ENCODE measurements around the gene LIX1L. TPM values are rescaled to one million over a fixed set of nuclear protein-coding genes. Genes with fewer than 3 reads are reported as not detected.
A peak's percentile ranks its signal among the peaks of the same experiment; 100 is the strongest.

LIX1L gene
- total and polyA plus RNA-seq, 9 donors, result 28.7 to 102 (median 69.4) TPM

DNA sequence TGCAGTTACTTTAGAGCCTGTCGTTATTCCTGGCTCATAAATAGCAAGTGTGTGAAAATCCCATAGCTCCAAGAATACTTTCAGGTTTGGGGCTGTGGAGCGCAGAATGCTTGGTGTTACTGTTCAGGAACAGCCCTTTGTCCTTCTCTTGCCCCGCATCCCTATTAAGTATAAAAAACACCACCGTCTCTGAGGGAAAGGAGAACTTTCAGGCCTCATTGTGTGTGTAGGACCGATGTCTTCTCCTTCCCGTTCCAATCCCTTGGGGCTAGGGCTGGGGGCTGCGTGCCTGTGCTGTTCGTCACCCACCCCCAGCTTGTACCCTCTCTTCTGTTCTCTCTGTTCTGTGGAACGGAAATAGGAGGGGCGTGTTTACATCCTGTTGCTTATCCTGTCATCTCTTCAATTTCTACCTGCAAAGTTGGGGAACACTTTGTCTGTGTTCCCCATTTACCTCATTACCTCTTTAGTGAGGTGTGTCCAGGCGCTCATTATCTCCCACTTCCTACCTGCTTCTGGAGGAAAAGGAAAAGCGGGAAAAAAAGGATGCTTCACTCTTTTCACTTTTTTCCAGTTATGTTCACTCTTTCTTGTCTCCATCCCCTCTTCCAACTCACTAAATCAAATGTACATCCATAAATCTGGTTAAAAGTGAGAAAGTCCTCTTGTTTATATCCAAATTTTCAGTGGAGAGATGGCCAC, 39.4 kb upstream of the LIX1L start:
- H3K36me3 ChIP-seq, result peaks cover 4% of the 10 kb centered on the region
- H3K9me3 ChIP-seq, result no peaks in the 10 kb centered on the region
- no peak for TF ChIP-seq POLR2A (IDR thresholded peaks at IDR 0.05)
- TF ChIP-seq EP300 (IDR thresholded peaks at IDR 0.05), result no peak
- TF ChIP-seq, protein P1, sequence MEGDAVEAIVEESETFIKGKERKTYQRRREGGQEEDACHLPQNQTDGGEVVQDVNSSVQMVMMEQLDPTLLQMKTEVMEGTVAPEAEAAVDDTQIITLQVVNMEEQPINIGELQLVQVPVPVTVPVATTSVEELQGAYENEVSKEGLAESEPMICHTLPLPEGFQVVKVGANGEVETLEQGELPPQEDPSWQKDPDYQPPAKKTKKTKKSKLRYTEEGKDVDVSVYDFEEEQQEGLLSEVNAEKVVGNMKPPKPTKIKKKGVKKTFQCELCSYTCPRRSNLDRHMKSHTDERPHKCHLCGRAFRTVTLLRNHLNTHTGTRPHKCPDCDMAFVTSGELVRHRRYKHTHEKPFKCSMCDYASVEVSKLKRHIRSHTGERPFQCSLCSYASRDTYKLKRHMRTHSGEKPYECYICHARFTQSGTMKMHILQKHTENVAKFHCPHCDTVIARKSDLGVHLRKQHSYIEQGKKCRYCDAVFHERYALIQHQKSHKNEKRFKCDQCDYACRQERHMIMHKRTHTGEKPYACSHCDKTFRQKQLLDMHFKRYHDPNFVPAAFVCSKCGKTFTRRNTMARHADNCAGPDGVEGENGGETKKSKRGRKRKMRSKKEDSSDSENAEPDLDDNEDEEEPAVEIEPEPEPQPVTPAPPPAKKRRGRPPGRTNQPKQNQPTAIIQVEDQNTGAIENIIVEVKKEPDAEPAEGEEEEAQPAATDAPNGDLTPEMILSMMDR (IDR thresholded peaks at IDR 0.05), result no peak
- peak overlapping the region; percentile 74 to 86 for H3K27ac ChIP-seq
- 19 to 20% (median 20%) methylated on average over 12 of the region's 12 CpGs for WGBS, 3 donors
- no peaks in the 10 kb centered on the region for H3K27me3 ChIP-seq
- peaks cover 12% of the 10 kb centered on the region for H3K4me1 ChIP-seq (ENCODE audit: insufficient read depth)
- peak overlapping the region; percentile 83 for H3K4me3 ChIP-seq
- peak in 4 of 5 donors; percentile 43 to 66 (median 54) for DNase-seq
- intact Hi-C loops (cut with DNase I), result no loop called here

DNA sequence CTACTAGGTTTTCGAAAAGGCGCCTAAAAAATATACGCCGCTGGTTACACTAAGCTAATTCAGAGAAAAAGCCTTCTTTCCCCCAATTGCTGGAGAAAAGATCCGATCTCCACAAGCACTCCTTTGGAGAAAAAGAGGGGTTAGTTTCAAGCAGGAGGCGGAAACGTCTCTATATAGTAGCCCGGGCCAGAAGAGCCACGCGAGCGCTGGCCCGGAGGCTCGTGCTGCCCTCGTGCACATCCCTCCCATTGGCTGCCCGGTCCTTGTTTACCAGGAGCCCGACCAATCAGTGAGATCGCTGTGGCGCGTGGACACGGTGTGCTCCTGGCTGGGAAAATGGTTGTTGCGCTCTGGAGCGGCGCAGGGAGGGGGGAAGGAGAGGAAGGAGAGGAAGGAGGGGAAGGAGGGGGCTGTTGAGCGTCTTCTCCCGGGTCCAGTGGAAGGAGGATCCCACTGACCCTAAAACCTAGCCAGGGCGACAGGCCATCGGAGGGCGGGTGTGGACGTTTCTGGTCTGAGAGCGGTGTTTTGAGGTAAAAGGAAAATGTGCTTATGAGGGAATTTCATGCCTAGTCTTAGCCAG, 38.7 kb upstream of the LIX1L start, which contains the start of gene TXNIP:
Gene TXNIP (minus strand): TSS at position 147 of the 583 bp plus-strand sequence. CDS start 313 bp downstream, outside the sequence.
- Histone ChIP-seq H3K9me3 (no peaks in the 10 kb centered on the region), H3K27me3 (no peaks in the 10 kb centered on the region), H3K27ac (peak within 1 kb of the TSS; percentile 74 to 86), H3K4me3 (peak within 1 kb of the TSS; percentile 83), H3K36me3 (peaks cover 4% of the 10 kb centered on the region), H3K4me1 (ENCODE audit: insufficient read depth) (peaks cover 12% of the 10 kb centered on the region)
- TF ChIP-seq EP300 (IDR thresholded peaks at IDR 0.05), result no peak
- peak; percentile 91 for TF ChIP-seq POLR2A (IDR thresholded peaks at IDR 0.05)
- TF ChIP-seq, protein P1 (IDR thresholded peaks at IDR 0.05), result peak in 1 of 3 donors; percentile 11
- WGBS, 3 donors, result 0 to 1% (median 0%) methylated on average over 30 of the region's 30 CpGs
- intact Hi-C loops (cut with DNase I), result no loop called here
- DNase-seq, result peak; percentile 96 to 99 (median 98)

DNA sequence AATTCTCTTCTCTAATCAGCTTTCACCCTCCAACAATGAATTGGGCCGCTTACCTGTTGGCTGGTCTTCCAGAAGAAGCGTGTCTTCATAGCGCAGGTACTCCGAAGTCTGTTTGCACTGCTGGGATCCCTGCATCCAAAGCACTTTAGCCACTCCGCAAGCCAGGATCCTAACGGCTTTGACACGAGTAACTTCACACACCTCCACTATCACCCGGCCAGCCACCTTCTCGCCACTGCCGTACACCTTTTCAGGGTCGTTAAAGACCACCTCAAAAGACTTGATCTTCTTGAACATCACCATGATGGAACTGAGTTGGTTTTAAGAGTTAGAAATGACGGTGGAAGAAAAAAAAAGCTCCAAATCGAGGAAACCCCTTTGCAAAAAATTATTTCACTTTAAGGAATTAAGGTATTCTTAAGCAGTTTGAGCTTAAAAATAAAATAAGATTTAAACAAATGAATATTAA, 38.2 kb upstream of the LIX1L start:
- WGBS, 3 donors, result 0% methylated on average over 13 of the region's 13 CpGs
- peaks cover 12% of the 10 kb centered on the region for H3K4me1 ChIP-seq (ENCODE audit: insufficient read depth)
- no peaks in the 10 kb centered on the region for H3K27me3 ChIP-seq
- peaks cover 4% of the 10 kb centered on the region for H3K36me3 ChIP-seq
- peak in 1 of 5 donors; percentile 28 for DNase-seq
- intact Hi-C loops (cut with DNase I), result no loop called here
- peak overlapping the region; percentile 83 for H3K4me3 ChIP-seq
- peak overlapping the region; percentile 60 to 74 for H3K27ac ChIP-seq
- TF ChIP-seq POLR2A (IDR thresholded peaks at IDR 0.05) (no peak), EP300 (IDR thresholded peaks at IDR 0.05) (peak; percentile 25)
- TF ChIP-seq, protein P1 (IDR thresholded peaks at IDR 0.05), result no peak
- H3K9me3 ChIP-seq, result no peaks in the 10 kb centered on the region

DNA sequence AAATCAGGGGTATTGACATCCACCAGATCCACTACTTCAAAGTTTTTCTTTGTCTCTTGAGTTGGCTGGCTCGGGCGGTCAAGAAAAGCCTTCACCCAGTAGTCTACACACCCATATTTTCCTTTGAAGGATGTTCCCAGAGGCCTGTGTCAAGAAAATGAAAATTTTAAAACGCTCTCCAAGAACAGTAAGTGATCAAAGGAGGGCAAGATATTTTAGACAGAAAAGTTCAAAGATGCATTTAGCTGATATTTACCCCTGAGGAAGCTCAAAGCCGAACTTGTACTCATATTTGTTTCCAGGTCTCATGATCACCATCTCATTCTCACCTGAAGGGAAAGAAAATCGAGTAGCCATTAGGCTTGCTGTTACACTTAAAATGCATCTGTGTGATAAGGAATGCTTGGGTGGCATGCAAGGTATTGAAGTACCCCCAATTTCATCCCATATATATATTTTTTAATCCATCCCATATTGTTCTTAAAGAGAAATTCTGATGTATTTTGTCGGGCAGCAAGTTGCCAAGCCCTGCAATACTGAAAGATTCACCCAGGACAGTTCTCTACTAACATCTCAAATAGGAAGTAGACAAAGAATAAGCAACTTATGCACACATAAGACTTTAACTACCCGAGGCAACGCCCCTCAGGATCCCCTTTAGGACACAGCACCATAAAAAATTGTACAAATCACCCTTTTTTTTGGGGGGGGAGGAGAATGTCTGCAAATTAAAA, 37.5 kb upstream of the LIX1L start:
- Histone ChIP-seq H3K4me3 (peak overlapping the region; percentile 83), H3K27ac (peak overlapping the region; percentile 60 to 74), H3K4me1 (ENCODE audit: insufficient read depth) (peaks cover 12% of the 10 kb centered on the region), H3K36me3 (peaks cover 4% of the 10 kb centered on the region), H3K9me3 (no peaks in the 10 kb centered on the region), H3K27me3 (no peaks in the 10 kb centered on the region)
- TF ChIP-seq EP300 (IDR thresholded peaks at IDR 0.05) (no peak), POLR2A (IDR thresholded peaks at IDR 0.05) (no peak)
- TF ChIP-seq, protein P1 (IDR thresholded peaks at IDR 0.05), result no peak
- WGBS, 3 donors, result 2 to 4% (median 3%) methylated on average over 8 of the region's 8 CpGs
- intact Hi-C loops (cut with DNase I), result no loop called here
- DNase-seq, result no peak
